Loucy (cell line): ENCODE measurements around the gene MCC.

Experiments
- H2AFZ ChIP-seq: fragments of 200-600 bp; sonication (generic); 2 replicates; pipeline ENCODE4 v1.6.0; 2016; ENCODE audit warnings: antibody characterized with exemption, mild to moderate bottlenecking, low read length, moderate library complexity
- H3F3A ChIP-seq: fragments of 200-600 bp; 2 replicates; pipeline ENCODE4 v1.6.0; 2016; ENCODE audit warnings: antibody characterized with exemption, low read depth, mild to moderate bottlenecking
- H3K27me3 ChIP-seq: fragments of 200-600 bp; sonication (generic); 2 replicates; pipeline ENCODE4 v1.6.1; 2014; ENCODE audit warnings: low read length, mild to moderate bottlenecking; ENCODE audit not compliant: insufficient read depth, poor library complexity, severe bottlenecking
- H3K36me3 ChIP-seq: fragments of 200-600 bp; sonication (generic); 2 replicates; pipeline ENCODE4 v1.6.1; 2016; ENCODE audit warnings: low read length; ENCODE audit not compliant: insufficient read depth
- H3K4me1 ChIP-seq: fragments of 200-600 bp; sonication (generic); 2 replicates; pipeline ENCODE4 v1.5.1; 2014; ENCODE audit warnings: low read length, mild to moderate bottlenecking; ENCODE audit not compliant: insufficient read depth, poor library complexity, severe bottlenecking
- H3K4me2 ChIP-seq: fragments of 200-600 bp; sonication (generic); 2 replicates; pipeline ENCODE4 v1.6.0; 2014; ENCODE audit warnings: antibody characterized with exemption, low read length, low read depth, mild to moderate bottlenecking; ENCODE audit not compliant: poor library complexity, severe bottlenecking
- H3K4me3 ChIP-seq: fragments of 200-600 bp; sonication (generic); 2 replicates; pipeline ENCODE4 v1.5.1; 2014; ENCODE audit warnings: low read length, mild to moderate bottlenecking, mixed read lengths; ENCODE audit not compliant: poor library complexity, severe bottlenecking
- H3K79me2 ChIP-seq: fragments of 200-600 bp; sonication (generic); 2 replicates; pipeline ENCODE4 v1.6.1; 2014; ENCODE audit warnings: low read length; ENCODE audit not compliant: insufficient read depth
- H3K9ac ChIP-seq: fragments of 200-600 bp; sonication (generic); 2 replicates; pipeline ENCODE4 v1.6.0; 2014; ENCODE audit warnings: mild to moderate bottlenecking, low read depth, low read length, moderate library complexity; ENCODE audit not compliant: poor library complexity, severe bottlenecking
- H3K9me2 ChIP-seq: fragments of 200-600 bp; sonication (generic); replicated peaks from 2 replicates; pipeline ENCODE4 v1.6.1; 2016; ENCODE audit warnings: low read depth, low read length, mixed read lengths
- H3K9me3 ChIP-seq: fragments of 200-600 bp; sonication (generic); 2 replicates; pipeline ENCODE4 v1.6.1; 2014; ENCODE audit warnings: mild to moderate bottlenecking, antibody characterized with exemption, low read length, low read depth; ENCODE audit not compliant: insufficient read depth
- H4K20me1 ChIP-seq: fragments of 200-600 bp; sonication (generic); 2 replicates; pipeline ENCODE4 v1.6.0; 2014; ENCODE audit warnings: antibody characterized with exemption, low read length, mild to moderate bottlenecking; ENCODE audit not compliant: insufficient read depth, poor library complexity, severe bottlenecking
- EZH2phosphoT487 ChIP-seq: fragments of 200-600 bp; IDR thresholded peaks from 2 replicates; pipeline ENCODE4 v1.6.1; 2018; ENCODE audit warnings: antibody characterized with exemption, mild to moderate bottlenecking, moderate library complexity, borderline replicate concordance
- TF ChIP-seq, protein P1 (sequence below): fragments of 200-600 bp; sonication (generic); conservative IDR thresholded peaks from 2 replicates; pipeline ENCODE4 v1.5.1; 2014; ENCODE audit warnings: mild to moderate bottlenecking, antibody characterized with exemption, low read length

Gene MCC

GRCh38 chr5:113269023-113269997 is 218.9 kb downstream of the MCC start:
- H3K9me2 ChIP-seq, result no peaks in the 10 kb centered on the region
- peak overlapping the region; percentile 51 for H3K4me2 ChIP-seq
- peak overlapping the region; percentile 33 for H3K4me3 ChIP-seq
- H3K79me2 ChIP-seq, result 0 out of 2 replicates have a peak, but pooled peaks cover 5% of the 10 kb centered on the region
- no peaks in the 10 kb centered on the region for H3K36me3 ChIP-seq
- TF ChIP-seq, protein P1, sequence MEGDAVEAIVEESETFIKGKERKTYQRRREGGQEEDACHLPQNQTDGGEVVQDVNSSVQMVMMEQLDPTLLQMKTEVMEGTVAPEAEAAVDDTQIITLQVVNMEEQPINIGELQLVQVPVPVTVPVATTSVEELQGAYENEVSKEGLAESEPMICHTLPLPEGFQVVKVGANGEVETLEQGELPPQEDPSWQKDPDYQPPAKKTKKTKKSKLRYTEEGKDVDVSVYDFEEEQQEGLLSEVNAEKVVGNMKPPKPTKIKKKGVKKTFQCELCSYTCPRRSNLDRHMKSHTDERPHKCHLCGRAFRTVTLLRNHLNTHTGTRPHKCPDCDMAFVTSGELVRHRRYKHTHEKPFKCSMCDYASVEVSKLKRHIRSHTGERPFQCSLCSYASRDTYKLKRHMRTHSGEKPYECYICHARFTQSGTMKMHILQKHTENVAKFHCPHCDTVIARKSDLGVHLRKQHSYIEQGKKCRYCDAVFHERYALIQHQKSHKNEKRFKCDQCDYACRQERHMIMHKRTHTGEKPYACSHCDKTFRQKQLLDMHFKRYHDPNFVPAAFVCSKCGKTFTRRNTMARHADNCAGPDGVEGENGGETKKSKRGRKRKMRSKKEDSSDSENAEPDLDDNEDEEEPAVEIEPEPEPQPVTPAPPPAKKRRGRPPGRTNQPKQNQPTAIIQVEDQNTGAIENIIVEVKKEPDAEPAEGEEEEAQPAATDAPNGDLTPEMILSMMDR, result no peak
- TF ChIP-seq EZH2phosphoT487, result no peak
- H2AFZ ChIP-seq, result no peak overlapping the region
- peaks cover 36% of the 10 kb centered on the region for H3K4me1 ChIP-seq
- no peaks in the 10 kb centered on the region for H3K27me3 ChIP-seq
- H3F3A ChIP-seq, result 0 out of 2 replicates have a peak, but pooled peaks cover 3% of the 10 kb centered on the region
- no peaks in the 10 kb centered on the region for H3K9me3 ChIP-seq
- H4K20me1 ChIP-seq, result no peaks in the 10 kb centered on the region
- H3K9ac ChIP-seq, result no peak overlapping the region

- H4K20me1 ChIP-seq, result no peaks in the 10 kb centered on the region
- no peak overlapping the region for H3K9ac ChIP-seq
- H3K4me1 ChIP-seq, result peaks cover 30% of the 10 kb centered on the region
- no peaks in the 10 kb centered on the region for H3K9me3 ChIP-seq
- 0 out of 2 replicates have a peak, but pooled peaks cover 3% of the 10 kb centered on the region for H3F3A ChIP-seq
- H3K4me2 ChIP-seq, result no peak overlapping the region
- no peaks in the 10 kb centered on the region for H3K36me3 ChIP-seq
- TF ChIP-seq, protein P1, result no peak
- no peak for TF ChIP-seq EZH2phosphoT487
- 0 out of 2 replicates have a peak, but pooled peaks cover 5% of the 10 kb centered on the region for H3K79me2 ChIP-seq
- no peak overlapping the region for H2AFZ ChIP-seq
- H3K9me2 ChIP-seq, result no peaks in the 10 kb centered on the region
- H3K27me3 ChIP-seq, result no peaks in the 10 kb centered on the region
- no peak overlapping the region for H3K4me3 ChIP-seq
Measured at GRCh38 chr5:113268232-113268631, 220.0 kb downstream of the MCC start.

DNA sequence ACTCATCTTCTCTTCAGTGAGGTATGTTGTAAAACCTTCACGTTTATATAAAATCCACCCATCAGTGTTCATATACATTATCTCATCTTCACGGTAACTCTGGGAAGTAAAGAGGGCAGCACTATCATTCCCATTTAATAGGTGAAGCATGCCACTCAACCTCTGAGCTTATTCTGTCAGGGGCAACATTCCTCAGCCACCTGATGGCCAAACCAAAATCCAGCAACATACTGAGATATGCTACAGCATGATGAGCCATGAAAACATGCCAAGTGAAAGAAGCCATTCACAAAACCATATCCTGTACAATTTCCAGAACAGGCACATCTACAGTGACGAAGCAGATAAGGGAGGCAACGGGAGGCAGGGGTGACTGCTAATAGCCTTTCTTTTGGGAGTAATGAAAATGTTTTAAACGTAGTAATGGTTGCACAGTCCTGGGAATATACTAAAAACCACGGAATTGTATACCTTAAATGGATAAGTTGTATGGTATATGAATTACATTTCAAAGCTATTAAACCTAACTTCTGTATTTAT is 220.8 kb downstream of the MCC start:
- H2AFZ ChIP-seq, result no peak overlapping the region
- H3K9me3 ChIP-seq, result no peaks in the 10 kb centered on the region
- H3K27me3 ChIP-seq, result no peaks in the 10 kb centered on the region
- no peak overlapping the region for H3K4me2 ChIP-seq
- H3K9ac ChIP-seq, result no peak overlapping the region
- H3K4me1 ChIP-seq, result peaks cover 30% of the 10 kb centered on the region
- TF ChIP-seq EZH2phosphoT487, result no peak
- TF ChIP-seq, protein P1, result no peak
- 0 out of 2 replicates have a peak, but pooled peaks cover 5% of the 10 kb centered on the region for H3K79me2 ChIP-seq
- H4K20me1 ChIP-seq, result no peaks in the 10 kb centered on the region
- H3F3A ChIP-seq, result 0 out of 2 replicates have a peak, but pooled peaks cover 3% of the 10 kb centered on the region
- H3K36me3 ChIP-seq, result no peaks in the 10 kb centered on the region
- no peaks in the 10 kb centered on the region for H3K9me2 ChIP-seq
- no peak overlapping the region for H3K4me3 ChIP-seq
